Muscle of leg (tissue), 11 donors: Measurements from ENCODE around the gene DNMT1. TPM values are rescaled to one million over a fixed set of nuclear protein-coding genes. Genes with fewer than 3 reads are reported as not detected.

Experiments used
- DNase-seq: peaks from one replicate; pipeline ENCODE4 v3.0.0; 2013
- H3K27ac ChIP-seq: one replicate; pipeline ENCODE4 v1.5.1; 2013; ENCODE audit warnings: mild to moderate bottlenecking, low read length, control low read depth
- H3K27me3 ChIP-seq: one replicate; pipeline ENCODE4 v1.6.1; 2013; ENCODE audit warnings: low read length; ENCODE audit not compliant: control insufficient read depth, insufficient read depth
- H3K36me3 ChIP-seq: one replicate; pipeline ENCODE4 v1.6.1; 2013; ENCODE audit warnings: low read length; ENCODE audit not compliant: control insufficient read depth, insufficient read depth
- H3K4me1 ChIP-seq: one replicate; pipeline ENCODE4 v1.6.1; 2013; ENCODE audit warnings: low read length; ENCODE audit not compliant: control insufficient read depth, insufficient read depth
- H3K4me3 ChIP-seq: one replicate; pipeline ENCODE4 v1.5.1; 2013; ENCODE audit warnings: low read length, control low read depth
- H3K9me3 ChIP-seq: replicated peaks from 2 replicates; pipeline ENCODE4 v1.6.1; 2013; ENCODE audit warnings: low read depth, low read length; ENCODE audit not compliant: control insufficient read depth
- WGBS: methylation state at CpG from one replicate; pipeline ENCODE4 v1.1.5; 2013; ENCODE audit warnings: missing lambda C conversion rate; ENCODE audit not compliant: insufficient coverage; 5-methylcytosine and 5-hydroxymethylcytosine counted together
- polyA plus RNA-seq, 8 donors: library from polyadenylated mRNA; unstranded; fragments of 120-200 nt; gene quantifications; one replicate each; pipeline versions ENCODE4 v1.2.1 to v1.2.3, GENCODE V29; 2013; ENCODE audit warnings: inconsistent platforms in 1 of 8, low replicate concordance in 1 of 8; ENCODE audit not compliant: insufficient read length in 8 of 8, insufficient read depth in 1 of 8
- total RNA-seq: library from RNA; stranded (reverse); fragments of 120-200 nt; gene quantifications from one replicate; pipeline ENCODE4 v1.2.4, GENCODE V29; 2013

The DNMT1 gene
- total and polyA plus RNA-seq, 9 donors = 28.3 to 83.7 (median 70.6) TPM

GRCh38 chr19:10111405-10111811, 83.3 kb downstream of the DNMT1 start, which contains the start of gene P2RY11:
P2RY11 (plus strand) TSS chr19:10111693; CDS start chr19:10111722, 29 bp downstream.
- DNase-seq = no peak
- peaks cover 67% of the 10 kb centered on the region for H3K36me3 ChIP-seq
- H3K4me3 ChIP-seq = no peak within 1 kb of the TSS
- H3K27me3 ChIP-seq = no peaks in the 10 kb centered on the region
- 55% methylated on average over 7 of the region's 8 CpGs for WGBS
- H3K27ac ChIP-seq = no peak within 1 kb of the TSS
- peaks cover 15% of the 10 kb centered on the region for H3K4me1 ChIP-seq
- no peaks in the 10 kb centered on the region for H3K9me3 ChIP-seq

- Histone ChIP-seq H3K4me1 (peaks cover 16% of the 10 kb centered on the region), H3K4me3 (no peak overlapping the region), H3K27ac (no peak overlapping the region)
Measured at GRCh38 chr19:10110972-10111317, 83.8 kb downstream of the DNMT1 start.

DNA sequence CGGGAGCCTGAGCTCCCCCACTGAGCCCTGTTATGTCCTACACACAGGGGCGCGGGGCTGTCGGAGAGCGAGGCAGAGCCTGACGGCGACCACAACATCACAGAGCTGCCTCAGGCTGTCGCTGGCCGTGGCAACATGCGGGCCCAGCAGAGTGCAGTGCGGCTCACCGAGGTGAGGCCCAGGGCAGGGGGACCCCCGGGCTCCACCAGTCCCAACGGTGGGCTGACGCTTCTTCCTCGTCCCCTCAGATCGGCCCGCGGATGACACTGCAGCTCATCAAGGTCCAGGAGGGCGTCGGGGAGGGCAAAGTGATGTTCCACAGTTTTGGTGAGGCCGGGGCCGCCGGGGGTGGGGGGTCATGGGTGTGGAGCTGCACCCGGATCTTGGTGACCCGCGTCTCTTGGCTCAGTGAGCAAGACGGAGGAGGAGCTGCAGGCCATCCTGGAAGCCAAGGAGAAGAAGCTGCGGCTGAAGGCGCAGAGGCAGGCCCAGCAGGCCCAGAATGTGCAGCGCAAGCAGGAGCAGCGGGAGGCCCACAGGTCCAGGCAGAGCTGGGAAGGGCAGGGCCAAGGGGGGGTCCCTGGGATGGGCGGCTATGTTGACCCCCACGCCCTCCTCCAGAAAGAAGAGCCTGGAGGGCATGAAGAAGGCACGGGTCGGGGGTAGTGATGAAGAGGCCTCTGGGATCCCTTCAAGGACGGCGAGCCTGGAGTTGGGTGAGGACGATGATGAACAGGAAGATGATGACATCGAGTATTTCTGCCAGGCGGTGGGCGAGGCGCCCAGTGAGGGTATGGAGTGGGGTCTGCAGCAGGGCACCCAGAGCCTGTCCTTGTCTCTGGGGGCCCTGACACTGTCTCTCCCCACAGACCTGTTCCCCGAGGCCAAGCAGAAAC, 84.4 kb downstream of the DNMT1 start:
- H3K36me3 ChIP-seq = peaks cover 56% of the 10 kb centered on the region
- no peaks in the 10 kb centered on the region for H3K27me3 ChIP-seq
- no peaks in the 10 kb centered on the region for H3K9me3 ChIP-seq
- H3K4me1 ChIP-seq = peaks cover 20% of the 10 kb centered on the region
- 93% methylated on average over 39 of the region's 44 CpGs for WGBS
- DNase-seq = no peak
- H3K4me3 ChIP-seq = no peak overlapping the region
- no peak overlapping the region for H3K27ac ChIP-seq

More at GRCh38 chr19:10110972-10111317, 83.8 kb downstream of the DNMT1 start:
- no peak for DNase-seq
- Histone ChIP-seq H3K9me3 (no peaks in the 10 kb centered on the region), H3K27me3 (no peaks in the 10 kb centered on the region), H3K36me3 (peaks cover 63% of the 10 kb centered on the region)
- 96% methylated on average over 9 of the region's 19 CpGs for WGBS

DNA sequence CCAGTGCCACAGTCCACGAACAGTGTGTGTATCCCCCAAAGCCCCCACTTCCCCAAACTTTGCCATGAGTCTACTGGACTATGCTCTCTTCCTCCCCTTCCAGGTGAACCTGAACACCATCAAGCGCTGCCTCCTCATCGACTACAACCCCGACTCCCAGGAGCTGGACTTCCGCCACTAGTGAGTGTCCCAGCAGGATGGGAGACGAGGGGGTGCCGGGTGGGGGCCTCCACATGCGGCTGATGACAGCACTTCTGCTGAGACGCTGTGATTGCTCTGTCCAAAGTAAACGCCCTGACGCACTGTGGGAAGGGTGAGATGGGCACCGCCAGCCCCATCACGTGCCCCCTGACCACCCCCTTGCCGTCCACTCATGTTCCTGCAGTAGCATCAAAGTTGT, 85.2 kb downstream of the DNMT1 start:
- H3K4me1 ChIP-seq = peaks cover 25% of the 10 kb centered on the region
- H3K9me3 ChIP-seq = no peaks in the 10 kb centered on the region
- H3K36me3 ChIP-seq = peaks cover 48% of the 10 kb centered on the region
- H3K4me3 ChIP-seq = no peak overlapping the region
- DNase-seq = no peak
- H3K27ac ChIP-seq = no peak overlapping the region
- 88% methylated on average over 13 of the region's 14 CpGs for WGBS
- H3K27me3 ChIP-seq = no peaks in the 10 kb centered on the region

DNA sequence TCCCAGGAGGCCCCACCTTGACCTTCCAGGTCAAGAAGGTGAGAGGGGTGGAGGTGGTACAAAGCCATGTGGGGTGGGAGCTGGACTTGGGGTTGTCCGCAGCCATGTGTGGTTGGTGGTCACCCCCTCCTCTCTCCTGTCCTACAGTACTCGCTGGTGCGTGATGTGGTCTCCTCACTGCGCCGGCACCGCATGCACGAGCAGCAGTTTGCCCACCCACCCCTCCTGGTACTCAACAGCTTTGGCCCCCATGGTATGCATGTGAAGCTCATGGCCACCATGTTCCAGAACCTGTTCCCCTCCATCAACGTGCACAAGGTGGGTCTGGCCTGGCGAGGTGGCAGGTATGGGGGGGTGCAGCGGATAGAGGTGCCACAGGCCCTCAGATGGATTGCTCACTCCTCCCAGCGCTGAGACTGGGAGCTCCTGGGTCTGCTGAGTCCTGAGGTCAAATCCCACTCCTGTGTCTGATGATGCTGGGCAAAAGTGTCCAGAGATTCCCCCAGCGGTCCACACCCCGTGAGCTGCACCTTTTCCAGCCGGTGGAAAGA, 86.9 kb downstream of the DNMT1 start:
- Histone ChIP-seq H3K4me1 (peaks cover 19% of the 10 kb centered on the region), H3K9me3 (no peaks in the 10 kb centered on the region), H3K36me3 (peaks cover 45% of the 10 kb centered on the region), H3K27ac (no peak overlapping the region), H3K4me3 (no peak overlapping the region), H3K27me3 (no peaks in the 10 kb centered on the region)
- no peak for DNase-seq
- WGBS = 93% methylated on average over 11 of the region's 14 CpGs

DNA sequence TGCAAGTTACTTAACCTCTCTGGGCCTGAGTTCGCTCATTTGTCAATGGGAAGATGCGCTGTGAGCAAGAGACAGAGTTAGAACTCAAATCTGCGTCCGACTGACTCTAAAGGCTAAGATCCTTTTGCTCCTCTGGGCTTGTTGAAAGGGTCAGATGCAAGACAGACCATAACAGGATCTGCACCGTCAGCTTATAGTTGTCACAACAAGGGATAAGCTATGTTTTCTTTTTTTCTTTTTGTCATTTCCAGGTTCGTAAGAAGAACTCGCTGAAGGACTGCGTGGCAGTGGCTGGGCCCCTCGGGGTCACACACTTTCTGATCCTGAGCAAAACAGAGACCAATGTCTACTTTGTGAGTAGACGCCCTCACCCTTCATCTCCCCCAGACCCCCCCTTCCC, 87.5 kb downstream of the DNMT1 start:
- Histone ChIP-seq H3K27me3 (no peaks in the 10 kb centered on the region), H3K4me3 (peak overlapping the region; percentile 86), H3K9me3 (no peaks in the 10 kb centered on the region), H3K27ac (no peak overlapping the region), H3K4me1 (peaks cover 19% of the 10 kb centered on the region), H3K36me3 (peaks cover 44% of the 10 kb centered on the region)
- no peak for DNase-seq
- WGBS = 84% methylated on average over 9 of the region's 10 CpGs

- H3K4me1 ChIP-seq = peaks cover 19% of the 10 kb centered on the region
- peak; percentile 99 for DNase-seq
- H3K36me3 ChIP-seq = peaks cover 38% of the 10 kb centered on the region
- peak within 1 kb of the TSS; percentile 93 for H3K27ac ChIP-seq
- peak within 1 kb of the TSS; percentile 86 for H3K4me3 ChIP-seq
- no peaks in the 10 kb centered on the region for H3K9me3 ChIP-seq
- WGBS = under 1% methylated on average over 61 of the region's 71 CpGs
- H3K27me3 ChIP-seq = no peaks in the 10 kb centered on the region
Measured at GRCh38 chr19:10106100-10106936, 88.4 kb downstream of the DNMT1 start, which contains the start of gene PPAN. PPAN (plus strand) TSS chr19:10106362; CDS start chr19:10106395, 33 bp downstream.

DNA sequence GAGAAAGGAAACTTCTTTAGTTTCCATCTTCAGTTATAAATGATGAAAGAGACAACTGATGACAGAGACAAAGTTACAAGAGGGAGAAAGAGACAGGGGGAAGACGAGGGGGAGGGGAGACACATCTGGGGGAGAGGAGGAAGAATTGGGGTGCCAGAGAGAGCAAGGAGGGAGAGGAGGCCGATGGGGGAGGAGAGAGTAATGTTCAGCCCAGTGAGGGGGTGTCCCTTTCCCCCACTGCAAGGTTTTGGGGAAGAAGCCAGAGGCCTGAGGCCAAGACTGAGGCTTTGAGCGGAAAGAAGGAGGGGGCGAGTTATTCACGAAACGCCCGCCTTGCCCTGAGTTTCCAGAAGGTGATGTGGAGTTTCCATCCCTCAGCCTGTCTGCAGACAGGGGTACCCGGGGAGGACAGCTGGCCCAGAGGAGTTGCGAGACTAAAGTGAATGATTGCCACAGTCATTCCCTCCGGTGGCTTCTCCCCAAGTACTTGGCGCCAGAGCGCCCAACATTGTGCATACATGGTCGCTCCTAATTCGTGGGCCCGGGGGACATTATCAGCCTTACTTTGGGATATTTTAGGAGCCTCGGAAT, 89.1 kb downstream of the DNMT1 start:
- Histone ChIP-seq H3K36me3 (peaks cover 31% of the 10 kb centered on the region), H3K9me3 (no peaks in the 10 kb centered on the region), H3K4me1 (peaks cover 19% of the 10 kb centered on the region), H3K4me3 (peak overlapping the region; percentile 86), H3K27me3 (no peaks in the 10 kb centered on the region), H3K27ac (peak overlapping the region; percentile 93)
- DNase-seq = peak; percentile 94
- WGBS = 45% methylated on average over 15 of the region's 16 CpGs

GRCh38 chr19:10104665-10105508, 89.9 kb downstream of the DNMT1 start:
- 30% methylated on average over 3 of the region's 15 CpGs for WGBS
- Histone ChIP-seq H3K27me3 (no peaks in the 10 kb centered on the region), H3K27ac (peak overlapping the region; percentile 83), H3K9me3 (no peaks in the 10 kb centered on the region), H3K36me3 (peaks cover 25% of the 10 kb centered on the region), H3K4me3 (peak overlapping the region; percentile 25), H3K4me1 (peaks cover 19% of the 10 kb centered on the region)
- DNase-seq = peak; percentile 70
